IMR-90 (cell line): ENCODE results near the gene PAFAH1B2. TPM values are rescaled to one million over a fixed set of nuclear protein-coding genes. Genes with fewer than 3 reads are reported as not detected.
A peak's percentile ranks its signal among the peaks of the same experiment; 100 is the strongest.

ENCODE experiments used
- ATAC-seq: fragments of 200-7000 bp; cut with Tn5 transposase; 2 replicates; pipeline ENCODE4 v1.9.1; 2020; ENCODE audit warnings: low read depth, mild to moderate bottlenecking, moderate library complexity
- BruUV-seq: library from RNA; stranded (reverse); fragments of 400-500 nt; replicated peaks from 2 replicates; lab custom pipeline; 2021; lab: Mats Ljungman, UMichigan
- CTCF ChIA-PET: fragments of 300-600 bp; formaldehyde crosslinking; extraction: SDS; loops from one replicate; lab custom pipeline; 2021; ENCODE audit warnings: antibody characterized with exemption; lab: Yijun Ruan, JAX
- POLR2A ChIA-PET: fragments of 300-600 bp; sonication (Branson Sonifier 250); formaldehyde crosslinking; loops from one replicate; lab custom pipeline; 2022; ENCODE audit warnings: antibody characterized with exemption; ENCODE audit not compliant: unreplicated experiment; lab: Charles Lee
- DNase-seq: peaks from one replicate; pipeline ENCODE4 v3.0.0; 2013
- H2AFZ ChIP-seq: replicated peaks from 2 replicates; pipeline ENCODE3; 2013; ENCODE audit warnings: low read length, mild to moderate bottlenecking; ENCODE audit not compliant: poor library complexity
- H2AK5ac ChIP-seq: 2 replicates; pipeline ENCODE4 v1.6.1; 2013; ENCODE audit warnings: low read depth, low read length, inconsistent platforms
- H2AK9ac ChIP-seq: replicated peaks from 2 replicates; pipeline ENCODE3; 2013; ENCODE audit warnings: mild to moderate bottlenecking, low read depth, low read length, moderate library complexity; ENCODE audit not compliant: poor library complexity
- H2BK120ac ChIP-seq: 2 replicates; pipeline ENCODE4 v1.6.1; 2013; ENCODE audit warnings: low read depth, low read length, inconsistent platforms
- H2BK15ac ChIP-seq: 3 replicates; pipeline ENCODE4 v1.6.1; 2013; ENCODE audit warnings: low read depth, low read length, inconsistent platforms
- H2BK20ac ChIP-seq: 2 replicates; pipeline ENCODE4 v1.6.1; 2013; ENCODE audit warnings: low read depth, mild to moderate bottlenecking, inconsistent platforms, low read length, moderate library complexity
- H2BK5ac ChIP-seq: 2 replicates; pipeline ENCODE4 v1.6.1; 2013; ENCODE audit warnings: mild to moderate bottlenecking, low read depth, low read length, inconsistent platforms; ENCODE audit not compliant: poor library complexity, severe bottlenecking
- H3K14ac ChIP-seq: replicated peaks from 2 replicates; pipeline ENCODE4 v1.6.1; 2013; ENCODE audit warnings: low read depth, low read length, inconsistent platforms
- H3K18ac ChIP-seq: 2 replicates; pipeline ENCODE4 v1.6.1; 2013; ENCODE audit warnings: low read depth, low read length, control low read depth
- H3K23ac ChIP-seq: 2 replicates; pipeline ENCODE4 v1.6.1; 2013; ENCODE audit warnings: low read depth, low read length, inconsistent platforms
- H3K27ac ChIP-seq: 2 replicates; pipeline ENCODE4 v1.5.1; 2013; ENCODE audit warnings: mild to moderate bottlenecking, control low read depth, low read length; ENCODE audit not compliant: insufficient read depth
- H3K27me3 ChIP-seq: 2 replicates; pipeline ENCODE4 v1.6.1; 2013; ENCODE audit warnings: low read length; ENCODE audit not compliant: control insufficient read depth, insufficient read depth
- H3K36me3 ChIP-seq: 2 replicates; pipeline ENCODE4 v1.6.1; 2013; ENCODE audit warnings: low read length, mixed read lengths; ENCODE audit not compliant: control insufficient read depth, insufficient read depth
- H3K4ac ChIP-seq: 2 replicates; pipeline ENCODE4 v1.6.1; 2013; ENCODE audit warnings: low read depth, low read length, inconsistent platforms
- H3K4me1 ChIP-seq: 2 replicates; pipeline ENCODE4 v1.6.1; 2013; ENCODE audit warnings: low read length, mixed read lengths; ENCODE audit not compliant: control insufficient read depth, insufficient read depth
- H3K4me2 ChIP-seq: 2 replicates; pipeline ENCODE4 v1.6.1; 2013; ENCODE audit warnings: low read depth, mild to moderate bottlenecking, control low read depth, low read length, moderate library complexity
- H3K4me3 ChIP-seq: 2 replicates; pipeline ENCODE4 v1.5.1; 2013; ENCODE audit warnings: low read depth, mild to moderate bottlenecking, control low read depth, low read length, moderate library complexity; ENCODE audit not compliant: insufficient read depth
- H3K56ac ChIP-seq: 2 replicates; pipeline ENCODE4 v1.6.1; 2013; ENCODE audit warnings: low read length, inconsistent platforms; ENCODE audit not compliant: insufficient read depth; ENCODE audit errors: extremely low read depth
- H3K79me1 ChIP-seq, 2 experiments: 2 replicates each; pipeline ENCODE4 v1.6.1; 2013; ENCODE audit warnings: low read length in 2 of 2, inconsistent platforms in 1 of 2, low read depth in 1 of 2
- H3K9ac ChIP-seq: 2 replicates; pipeline ENCODE4 v1.6.1; 2013; ENCODE audit warnings: low read depth, low read length, control low read depth
- H3K9me1 ChIP-seq: 2 replicates; pipeline ENCODE4 v1.6.1; 2013; ENCODE audit warnings: low read length, inconsistent platforms; ENCODE audit not compliant: insufficient read depth
- H3K9me3 ChIP-seq: 2 replicates; pipeline ENCODE4 v1.6.1; 2013; ENCODE audit warnings: low read length; ENCODE audit not compliant: control insufficient read depth, insufficient read depth
- H4K20me1 ChIP-seq: 2 replicates; pipeline ENCODE4 v1.6.1; 2013; ENCODE audit warnings: low read length, inconsistent platforms; ENCODE audit not compliant: insufficient read depth
- H4K5ac ChIP-seq: 2 replicates; pipeline ENCODE4 v1.6.1; 2013; ENCODE audit warnings: mild to moderate bottlenecking, low read depth, low read length, control low read depth
- H4K8ac ChIP-seq, 2 experiments: 2 replicates each; pipeline ENCODE4 v1.6.1; 2013; ENCODE audit warnings: low read depth in 2 of 2, low read length in 2 of 2, control low read depth in 1 of 2, inconsistent platforms in 1 of 2
- H4K91ac ChIP-seq: 2 replicates; pipeline ENCODE4 v1.6.1; 2013; ENCODE audit warnings: low read depth, low read length, inconsistent platforms; ENCODE audit not compliant: insufficient read depth
- BHLHE40 ChIP-seq: fragments of 150-350 bp; IDR thresholded peaks from 2 replicates; pipeline ENCODE4 v1.6.1; 2016; ENCODE audit warnings: mild to moderate bottlenecking, low read depth, low read length
- CHD1 ChIP-seq: IDR thresholded peaks from 2 replicates; pipeline ENCODE4 v1.6.1; 2012; ENCODE audit warnings: low read depth, low read length, improper control_type of control experiment
- FOS ChIP-seq: fragments of 150-350 bp; IDR thresholded peaks from 2 replicates; pipeline ENCODE4 v1.6.1; 2016; ENCODE audit warnings: low read depth, low read length
- RCOR1 ChIP-seq: IDR thresholded peaks from 2 replicates; pipeline ENCODE4 v1.6.1; 2012; ENCODE audit warnings: mild to moderate bottlenecking, low read length, improper control_type of control experiment; ENCODE audit not compliant: insufficient replicate concordance
- RFX5 ChIP-seq: IDR thresholded peaks from 2 replicates; pipeline ENCODE4 v1.8.0; 2012; ENCODE audit warnings: low read depth, mild to moderate bottlenecking, low read length, moderate library complexity
- WGBS, 2 experiments: methylation state at CpG; one replicate each; pipeline versions ENCODE4 v1.1.5 to v1.1.7; 2013; ENCODE audit warnings: missing lambda C conversion rate in 2 of 2; ENCODE audit not compliant: insufficient read length in 1 of 2; ENCODE audit errors: extremely low coverage in 2 of 2; 5-methylcytosine and 5-hydroxymethylcytosine counted together
- dilution Hi-C: fragments of 300-500 bp; cut with HindIII; formaldehyde crosslinking; loops from one replicate; pipeline ENCODE4 v1.14.3; 2018; ENCODE audit warnings: low sequenced_read_pairs; ENCODE audit not compliant: unreplicated experiment
- in situ Hi-C: fragments of 300-500 bp; cut with MboI; formaldehyde crosslinking; loops from 3 replicates; pipeline ENCODE4 v1.14.3; 2019; ENCODE audit warnings: low sequenced_read_pairs, inconsistent platforms, mixed read lengths
- intact Hi-C: fragments of 100-400 bp; cut with micrococcal nuclease; formaldehyde crosslinking; loops from 2 replicates; pipeline ENCODE4 v1.10.0; 2022
- polyA plus RNA-seq, 3 experiments: library from polyadenylated mRNA; depleted of rRNA; stranded (reverse); fragments of >200 nt; gene quantifications; 2 replicates each; pipeline ENCODE4 v1.2.3, GENCODE V29; 2012; ENCODE audit warnings: low replicate concordance in 1 of 3
- total RNA-seq: library from RNA; depleted of rRNA; stranded (reverse); fragments of >200 nt; gene quantifications from 2 replicates; pipeline ENCODE4 v1.2.3, GENCODE V29; 2012
- TF ChIP-seq, protein P1 (sequence below): fragments of 150-350 bp; IDR thresholded peaks from 2 replicates; pipeline ENCODE4 v1.6.1; 2017; ENCODE audit warnings: mild to moderate bottlenecking, antibody characterized with exemption, low read length, low read depth
- TF ChIP-seq, protein P2 (sequence below): conservative IDR thresholded peaks from 2 replicates; pipeline ENCODE4 v1.5.1; 2012; ENCODE audit warnings: mild to moderate bottlenecking, low read depth, low read length, improper control_type of control experiment

PAFAH1B2 gene
- total and polyA plus RNA-seq, 2 of the 4 experiments (the other 2 are of a cell fraction), result 29.8 to 280 TPM

DNA sequence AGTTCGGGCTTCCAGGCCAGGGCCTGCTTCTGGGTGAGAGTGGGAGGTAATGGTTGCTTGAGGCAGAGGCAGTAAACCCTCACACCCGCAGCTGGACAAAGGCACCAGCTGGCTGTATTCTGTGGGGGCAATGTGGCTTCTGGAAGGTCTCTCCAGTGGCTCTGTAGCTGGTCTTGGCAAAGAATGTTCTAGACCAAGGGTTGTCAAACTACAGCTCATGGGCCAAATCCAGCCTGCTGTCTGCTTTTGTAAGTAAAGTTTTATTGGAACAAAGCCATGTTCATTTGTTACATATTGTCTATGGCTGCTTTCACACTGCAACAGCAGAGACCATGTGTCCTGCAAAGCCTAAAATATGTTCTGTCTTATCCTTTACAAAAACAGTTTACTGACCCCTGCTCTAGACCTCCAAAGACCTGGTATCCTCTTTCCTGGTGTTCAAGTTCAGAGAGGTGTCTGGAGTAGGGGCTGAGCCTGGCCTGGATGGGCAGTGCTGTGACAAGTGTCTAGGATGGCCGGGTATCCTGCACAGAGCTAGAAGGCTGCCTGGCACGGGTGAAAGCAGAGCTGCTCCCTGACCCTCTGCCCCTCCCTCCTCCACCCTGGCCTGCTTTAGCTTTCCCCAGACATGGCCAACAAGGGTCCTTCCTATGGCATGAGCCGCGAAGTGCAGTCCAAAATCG lies 58.4 kb downstream of the PAFAH1B2 start:
- TF ChIP-seq CHD1, result no peak
- TF ChIP-seq, protein P1, sequence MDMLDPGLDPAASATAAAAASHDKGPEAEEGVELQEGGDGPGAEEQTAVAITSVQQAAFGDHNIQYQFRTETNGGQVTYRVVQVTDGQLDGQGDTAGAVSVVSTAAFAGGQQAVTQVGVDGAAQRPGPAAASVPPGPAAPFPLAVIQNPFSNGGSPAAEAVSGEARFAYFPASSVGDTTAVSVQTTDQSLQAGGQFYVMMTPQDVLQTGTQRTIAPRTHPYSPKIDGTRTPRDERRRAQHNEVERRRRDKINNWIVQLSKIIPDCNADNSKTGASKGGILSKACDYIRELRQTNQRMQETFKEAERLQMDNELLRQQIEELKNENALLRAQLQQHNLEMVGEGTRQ, result no peak
- no peak for TF ChIP-seq RCOR1
- TF ChIP-seq, protein P2, sequence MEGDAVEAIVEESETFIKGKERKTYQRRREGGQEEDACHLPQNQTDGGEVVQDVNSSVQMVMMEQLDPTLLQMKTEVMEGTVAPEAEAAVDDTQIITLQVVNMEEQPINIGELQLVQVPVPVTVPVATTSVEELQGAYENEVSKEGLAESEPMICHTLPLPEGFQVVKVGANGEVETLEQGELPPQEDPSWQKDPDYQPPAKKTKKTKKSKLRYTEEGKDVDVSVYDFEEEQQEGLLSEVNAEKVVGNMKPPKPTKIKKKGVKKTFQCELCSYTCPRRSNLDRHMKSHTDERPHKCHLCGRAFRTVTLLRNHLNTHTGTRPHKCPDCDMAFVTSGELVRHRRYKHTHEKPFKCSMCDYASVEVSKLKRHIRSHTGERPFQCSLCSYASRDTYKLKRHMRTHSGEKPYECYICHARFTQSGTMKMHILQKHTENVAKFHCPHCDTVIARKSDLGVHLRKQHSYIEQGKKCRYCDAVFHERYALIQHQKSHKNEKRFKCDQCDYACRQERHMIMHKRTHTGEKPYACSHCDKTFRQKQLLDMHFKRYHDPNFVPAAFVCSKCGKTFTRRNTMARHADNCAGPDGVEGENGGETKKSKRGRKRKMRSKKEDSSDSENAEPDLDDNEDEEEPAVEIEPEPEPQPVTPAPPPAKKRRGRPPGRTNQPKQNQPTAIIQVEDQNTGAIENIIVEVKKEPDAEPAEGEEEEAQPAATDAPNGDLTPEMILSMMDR, result no peak
- no peak for TF ChIP-seq FOS
- no peak for TF ChIP-seq RFX5
- TF ChIP-seq BHLHE40, result no peak
- peak overlapping the region; percentile 96 for H3K4ac ChIP-seq
- peaks cover 58% of the 10 kb centered on the region for H4K20me1 ChIP-seq
- H3K27ac ChIP-seq, result peak overlapping the region; percentile 91
- in situ Hi-C loops (no loop called here), dilution Hi-C loops (no loop called here), intact Hi-C loops (no loop called here)
- peak overlapping the region; percentile 38 for H2AK9ac ChIP-seq
- H3K9ac ChIP-seq, result peak overlapping the region; percentile 92
- H3K27me3 ChIP-seq, result no peaks in the 10 kb centered on the region
- H3K56ac ChIP-seq, result peak overlapping the region; percentile 50; the same call in 1 of the 2 replicates
- no TSS peak for BruUV-seq
- H4K8ac ChIP-seq, result peak overlapping the region; percentile 93 to 96; a peak in 1 of 4 replicates
- H3K9me1 ChIP-seq, result peaks cover 28% of the 10 kb centered on the region
- 0 out of 2 replicates have a peak overlapping the region, but pooled peaks have one; percentile 25 for H4K5ac ChIP-seq
- H3K23ac ChIP-seq, result peak overlapping the region; percentile 91
- H2BK15ac ChIP-seq, result no peak overlapping the region
- H2BK120ac ChIP-seq, result peak overlapping the region; percentile 2; the same call in 1 of the 2 replicates
- peak overlapping the region; percentile 49 for H3K4me3 ChIP-seq
- CTCF ChIA-PET, result interaction anchor here (0.7 to 0.9 kb wide), 2 partner anchors 20 to 22 kb away, joined by 4 read pairs; no protein-coding TSS in a partner anchor
- H2AFZ ChIP-seq, result peak overlapping the region; percentile 4
- H4K91ac ChIP-seq, result peak overlapping the region; percentile 78
- H3K79me1 ChIP-seq, result peaks cover 29 to 61% of the 10 kb centered on the region in 2 experiments
- H2AK5ac ChIP-seq, result peak overlapping the region; percentile 97
- H2BK20ac ChIP-seq, result no peak overlapping the region
- no peaks in the 10 kb centered on the region for H3K9me3 ChIP-seq
- H2BK5ac ChIP-seq, result peak overlapping the region; percentile 83
- peaks cover 46% of the 10 kb centered on the region for H3K4me1 ChIP-seq
- peak overlapping the region; percentile 80 for H3K4me2 ChIP-seq
- POLR2A ChIA-PET, result interaction anchor here (0.7 to 1.8 kb wide), 3 partner anchors 20 to 56 kb away, joined by 3 to 6 read pairs (median 4); partner anchors contain the start of gene SIDT2
- H3K18ac ChIP-seq, result no peak overlapping the region; the same call in 1 of the 2 replicates
- DNase-seq (no peak), ATAC-seq (no peak)
- peak overlapping the region; percentile 98 for H3K14ac ChIP-seq
- no CpG with 5 or more reads among the region's 7 CpGs for WGBS, 2 experiments
- H3K36me3 ChIP-seq, result peaks cover 45% of the 10 kb centered on the region
